ENCODE data around the gene AGFG1.
"Not testable (repeated sequence)": the region's sequence is repeated elsewhere in the genome, so short reads cannot be mapped to it uniquely, and the experiment has no call there.

AGFG1 gene

DNA sequence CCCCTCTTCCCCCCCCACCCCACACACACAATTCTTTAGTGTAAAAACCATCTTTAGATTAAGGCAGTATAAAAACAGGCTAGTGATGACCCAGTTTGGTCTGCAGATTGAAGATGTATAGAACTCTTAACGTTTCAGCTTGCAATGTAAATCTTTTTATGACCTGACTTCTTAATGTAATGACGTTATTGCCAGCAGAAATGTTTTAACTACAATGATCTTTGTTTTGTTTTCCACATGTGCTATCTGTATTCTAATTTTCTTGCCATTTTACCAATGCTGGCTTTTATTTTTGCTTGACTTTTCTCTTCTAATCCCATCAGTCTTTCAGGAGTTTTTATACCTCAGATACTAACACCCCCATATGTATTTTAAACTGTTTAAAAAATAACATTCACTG, 25.2 kb downstream of the AGFG1 start:
- no peak for DNase-seq (ENCODE audit: low read depth in 1 of 2, low spot score in 1 of 2)

GRCh38 chr2:227499627-227500300, 27.8 kb downstream of the AGFG1 start:
- DNase-seq (ENCODE audit: low read depth in 1 of 2, low spot score in 1 of 2): no peak

DNA sequence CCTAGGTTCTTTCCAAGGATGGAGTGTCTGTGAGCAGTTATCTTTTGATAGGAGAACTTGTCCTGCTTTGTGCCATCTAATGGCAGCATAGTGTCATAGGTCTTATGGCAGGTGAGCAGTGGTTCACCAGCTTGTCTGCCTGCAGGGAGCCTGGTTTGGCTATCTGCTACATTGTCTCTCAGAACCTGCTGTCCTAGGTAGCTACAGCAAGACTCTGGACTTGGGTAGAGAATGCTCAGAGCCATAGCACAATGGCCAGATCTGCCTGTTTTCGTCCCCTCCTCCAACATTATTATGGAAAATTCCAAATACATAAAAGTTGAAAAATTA, 28.3 kb downstream of the AGFG1 start:
- DNase-seq (ENCODE audit: low read depth in 1 of 2, low spot score in 1 of 2): no peak

DNA sequence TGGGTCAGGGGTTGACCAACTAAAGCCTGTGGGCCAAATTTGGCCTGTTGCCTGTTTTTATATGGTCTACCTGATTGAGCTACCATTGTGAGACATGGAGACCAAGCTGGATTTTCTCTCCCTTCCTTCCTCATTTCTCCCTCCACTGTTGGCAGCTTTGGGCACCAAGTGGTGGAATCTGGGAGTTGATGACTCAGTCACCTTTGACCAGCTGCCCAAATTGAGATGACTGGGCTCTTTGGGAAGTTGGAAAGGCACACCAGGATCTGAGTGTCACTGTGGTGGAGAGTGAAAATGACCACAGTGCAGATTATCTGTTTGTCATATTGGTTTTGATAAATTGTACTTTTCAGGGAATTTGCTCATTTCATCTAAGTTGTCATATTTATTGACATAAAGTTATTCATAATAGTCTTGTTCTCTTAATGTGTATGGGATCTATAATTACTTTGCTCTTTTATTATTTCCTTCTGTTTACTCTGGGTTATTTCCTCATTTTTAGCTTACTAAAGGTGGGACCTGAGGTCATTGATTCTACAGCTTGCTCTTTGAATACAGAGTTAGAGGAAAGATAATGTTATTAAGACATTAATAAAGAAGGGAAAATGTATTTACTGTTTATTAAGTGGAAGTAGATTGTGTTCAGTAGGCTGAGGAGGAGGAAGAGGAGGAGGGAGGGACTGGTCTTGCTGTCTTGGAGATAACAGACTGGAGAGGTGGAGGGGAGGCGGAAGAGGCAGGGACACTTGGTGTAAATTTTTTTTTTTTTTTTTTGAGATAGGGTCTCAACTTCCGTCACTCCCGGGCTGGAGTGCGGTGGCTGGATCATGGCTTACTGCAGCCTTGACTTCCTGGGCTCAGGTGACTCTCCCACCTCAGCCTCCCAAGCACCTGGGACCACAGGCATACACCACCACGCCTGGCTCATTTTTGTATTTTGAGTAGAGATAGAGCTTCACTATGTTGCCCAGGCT, 31.8 kb downstream of the AGFG1 start:
- DNase-seq (ENCODE audit: low read depth in 1 of 2, low spot score in 1 of 2): no peak

DNA sequence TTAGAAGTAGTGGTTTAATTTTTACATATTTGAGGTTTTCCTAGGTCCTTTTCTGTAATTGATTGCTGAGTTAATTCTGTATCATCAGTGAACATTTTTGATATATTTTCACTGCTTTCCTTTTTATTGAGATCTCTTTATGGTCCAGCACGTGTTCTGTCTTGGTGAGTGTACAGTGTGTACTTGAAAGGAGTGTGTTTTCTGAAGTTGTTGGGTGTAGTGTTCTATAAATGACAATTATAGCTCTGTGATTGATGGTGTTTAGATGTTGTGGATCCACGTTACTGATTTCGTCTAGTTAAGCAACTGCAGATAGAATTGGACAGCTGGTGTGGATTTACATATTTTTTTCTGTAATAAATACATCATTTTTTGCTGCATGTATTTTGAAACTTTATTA, 32.7 kb downstream of the AGFG1 start:
- no peak for DNase-seq (ENCODE audit: low read depth in 1 of 2, low spot score in 1 of 2)

DNA sequence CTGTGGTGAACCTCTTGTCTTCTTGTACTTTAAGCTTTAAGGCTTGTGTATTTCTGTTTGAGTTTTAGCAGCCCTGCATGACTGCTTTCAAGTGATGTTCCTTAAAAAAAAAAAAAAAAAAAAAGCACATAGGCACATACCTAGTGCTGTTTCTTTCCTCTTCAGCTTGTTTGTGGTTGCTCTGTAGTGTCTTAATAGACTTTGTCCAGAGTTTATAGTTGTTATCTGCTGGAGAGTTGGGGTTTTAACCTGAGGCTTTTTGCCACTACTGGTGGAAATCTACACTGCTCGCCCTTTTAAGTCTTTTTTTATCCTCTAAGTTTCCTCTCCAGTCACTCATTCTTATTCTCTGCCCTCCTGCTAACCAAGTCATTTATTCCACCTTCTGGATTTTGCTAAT, 34.5 kb downstream of the AGFG1 start:
- no peak for DNase-seq (ENCODE audit: low read depth in 1 of 2, low spot score in 1 of 2)

- no peak for DNase-seq (ENCODE audit: low read depth in 1 of 2, low spot score in 1 of 2)
Observed at GRCh38 chr2:227507963-227508362, 36.0 kb downstream of the AGFG1 start.

DNA sequence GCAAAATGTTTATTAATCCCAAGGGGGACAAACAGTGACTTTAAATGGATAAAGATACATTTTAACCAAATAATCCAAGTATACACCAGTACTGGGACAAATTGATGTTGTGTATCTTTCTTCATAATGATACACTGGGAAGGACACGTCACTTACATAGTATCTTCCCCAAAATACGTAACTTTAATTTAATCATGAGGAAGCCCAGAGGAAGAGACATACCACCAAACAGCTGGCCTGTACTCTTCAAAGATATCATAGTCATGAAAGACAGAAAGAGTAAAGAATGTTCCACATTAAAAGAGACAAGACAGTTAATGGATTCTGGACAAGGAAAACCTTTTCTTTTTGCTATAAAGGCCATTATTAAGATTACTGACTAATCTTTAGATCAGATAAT, 37.1 kb downstream of the AGFG1 start:
- no peak for DNase-seq (ENCODE audit: low read depth in 1 of 2, low spot score in 1 of 2)

GRCh38 chr2:227509824-227510619, 38.1 kb downstream of the AGFG1 start:
- no peak for DNase-seq (ENCODE audit: low read depth in 1 of 2, low spot score in 1 of 2)

DNA sequence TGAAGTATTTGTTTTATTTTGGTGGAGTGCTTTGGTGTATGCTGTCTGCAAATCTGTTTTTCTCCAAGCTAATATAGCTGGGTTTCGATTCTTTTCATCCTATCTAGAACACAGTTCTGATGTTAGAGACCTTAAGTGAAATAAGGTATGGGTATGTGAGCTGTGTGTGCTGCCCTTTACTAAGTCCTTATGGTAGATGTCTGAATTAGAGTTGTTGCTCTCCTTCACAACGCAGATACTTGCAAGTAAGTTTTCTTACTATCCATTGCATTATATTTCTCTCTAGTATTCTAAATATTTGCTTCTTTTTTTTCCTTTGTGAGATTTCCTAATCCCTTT, 38.6 kb downstream of the AGFG1 start:
- DNase-seq (ENCODE audit: low read depth in 1 of 2, low spot score in 1 of 2): no peak

- no peak for DNase-seq (ENCODE audit: low read depth in 1 of 2, low spot score in 1 of 2)
Observed at GRCh38 chr2:227511239-227511930, 39.4 kb downstream of the AGFG1 start.

DNA sequence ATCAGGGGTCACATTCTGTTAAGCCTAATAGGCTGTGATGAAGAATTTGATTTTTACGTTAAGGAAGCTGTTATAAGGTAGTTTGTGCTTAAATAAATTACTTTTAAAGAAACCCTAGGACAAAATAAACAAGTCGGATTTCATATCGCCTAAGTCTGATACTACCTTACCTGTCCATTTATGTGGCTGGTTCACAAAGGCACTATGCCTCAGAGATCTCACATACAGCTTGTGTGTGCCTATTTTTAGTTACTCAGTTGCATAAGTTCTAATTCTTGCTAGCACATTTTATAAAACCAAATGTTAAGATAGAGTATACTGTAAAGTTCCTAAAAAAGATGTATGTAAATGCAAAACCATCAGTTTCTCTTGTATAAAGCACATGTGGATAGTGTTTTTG, 40.0 kb downstream of the AGFG1 start:
- DNase-seq (ENCODE audit: low read depth in 1 of 2, low spot score in 1 of 2): no peak

DNA sequence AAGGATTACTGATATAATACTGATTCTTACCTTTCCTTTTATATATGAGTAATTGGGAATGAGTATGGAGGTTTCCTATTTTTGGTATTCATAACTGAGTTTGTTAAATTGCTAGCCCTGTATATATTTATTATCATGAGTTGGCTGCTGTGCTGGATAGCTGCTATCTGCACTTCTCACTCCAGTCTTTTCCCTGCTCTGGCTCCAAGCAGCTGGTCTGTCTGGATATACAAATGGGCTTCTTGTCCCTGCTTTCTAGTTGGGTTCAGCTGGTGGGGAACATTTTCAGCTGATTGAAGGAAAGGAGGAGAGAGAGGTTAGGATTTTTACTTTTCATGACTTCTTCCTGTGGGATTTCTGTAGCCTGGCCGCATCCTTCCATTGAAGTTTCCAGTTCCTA, 41.2 kb downstream of the AGFG1 start:
- no peak for DNase-seq (ENCODE audit: low read depth in 1 of 2, low spot score in 1 of 2)

GRCh38 chr2:227515742-227516141, 43.8 kb downstream of the AGFG1 start:
- no peak for DNase-seq (ENCODE audit: low read depth in 1 of 2, low spot score in 1 of 2)

- no peak for DNase-seq (ENCODE audit: low read depth in 1 of 2, low spot score in 1 of 2)
Observed at GRCh38 chr2:227517724-227518123, 45.8 kb downstream of the AGFG1 start.

- not testable (repeated sequence) for DNase-seq (ENCODE audit: low read depth in 1 of 2, low spot score in 1 of 2)
Observed at GRCh38 chr2:227518278-227518865, 46.4 kb downstream of the AGFG1 start.

DNA sequence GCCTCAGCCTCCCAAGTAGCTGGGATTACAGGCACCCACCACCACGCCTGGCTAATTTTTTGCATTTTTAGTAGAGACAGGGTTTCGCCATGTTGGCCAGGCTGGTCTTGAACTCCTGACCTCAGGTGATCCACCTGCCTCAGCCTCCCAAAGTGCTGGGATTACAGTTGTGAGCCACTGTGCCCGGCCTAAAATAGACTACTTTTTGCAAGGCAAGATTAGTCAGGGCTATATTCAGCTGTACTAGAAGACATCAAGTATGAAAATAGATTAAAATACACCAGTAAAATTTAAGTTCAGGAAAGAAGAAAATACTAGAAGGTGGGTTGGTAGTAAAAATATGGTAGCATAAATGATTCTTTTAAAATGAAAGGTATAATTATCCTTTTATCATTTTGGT, 49.2 kb downstream of the AGFG1 start:
- DNase-seq (ENCODE audit: low read depth in 1 of 2, low spot score in 1 of 2): not testable (repeated sequence)

GRCh38 chr2:227524665-227525064, 52.7 kb downstream of the AGFG1 start:
- DNase-seq (ENCODE audit: low read depth in 1 of 2, low spot score in 1 of 2): no peak

DNA sequence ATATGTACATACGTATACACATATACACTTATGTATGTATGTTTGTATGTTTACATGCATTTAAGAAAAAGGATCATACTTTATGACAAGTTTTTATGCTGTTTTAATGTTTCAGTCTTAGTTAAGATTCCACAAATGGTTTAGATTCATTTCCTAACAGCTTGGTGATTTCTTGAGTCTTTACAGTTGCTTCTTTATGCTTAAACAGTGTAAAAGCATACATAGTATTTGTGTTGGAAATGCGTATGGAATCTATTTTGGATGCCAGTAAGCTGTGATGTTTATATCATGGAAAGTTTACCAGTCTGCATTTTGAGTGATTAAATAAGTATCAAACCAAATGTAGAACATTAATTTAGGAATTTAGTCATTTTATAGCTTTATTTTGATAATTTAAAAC, 55.4 kb downstream of the AGFG1 start:
- no peak for DNase-seq (ENCODE audit: low read depth in 1 of 2, low spot score in 1 of 2)

DNA sequence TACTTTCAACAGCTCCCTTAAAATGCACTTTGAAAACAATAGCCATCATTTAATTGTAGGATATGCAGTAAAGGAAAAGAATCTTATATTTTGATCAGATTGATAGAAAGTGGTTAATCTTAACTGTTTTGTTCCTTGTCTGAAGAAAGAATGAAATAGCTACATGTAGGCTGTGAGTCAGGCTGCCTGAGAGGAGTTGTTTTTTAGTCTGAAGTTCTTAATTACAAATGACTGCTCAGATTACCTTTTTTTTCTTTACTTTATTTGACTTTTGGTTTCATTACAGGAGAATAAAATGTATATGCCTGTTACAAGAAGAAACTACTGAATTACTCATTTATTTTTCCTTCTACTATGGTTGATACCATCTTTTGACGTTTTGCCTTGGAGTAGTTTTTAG, 56.8 kb downstream of the AGFG1 start:
- no peak for DNase-seq (ENCODE audit: low read depth in 1 of 2, low spot score in 1 of 2)

- DNase-seq (ENCODE audit: low read depth in 1 of 2, low spot score in 1 of 2): no peak
Observed at GRCh38 chr2:227529871-227530270, 57.9 kb downstream of the AGFG1 start.

Measured in activated T-helper 1 cell treated with anti-CD3 and anti-CD28 coated beads, Interleukin-2, amount 50 U/mL, for 16 hours (primary cell).